HepG2 (cell line): ENCODE measurements around the gene TNS1. TPM values are rescaled to one million over a fixed set of nuclear protein-coding genes. Genes with fewer than 3 reads are reported as not detected.

Experiments
- CREBL2 ChIP-seq: sonication (generic); formaldehyde crosslinking; IDR thresholded peaks from 2 replicates; pipeline ENCODE4 v1.8.1; 2023; ENCODE audit warnings: missing genetic modification reagents, mild to moderate bottlenecking, borderline replicate concordance
- DPF2 ChIP-seq: sonication (generic); formaldehyde crosslinking; IDR thresholded peaks from 2 replicates; pipeline ENCODE4 v1.4.0; 2020; ENCODE audit warnings: mild to moderate bottlenecking, low read depth, missing genetic modification reagents, borderline replicate concordance
- HMGA1 ChIP-seq: sonication (generic); formaldehyde crosslinking; conservative IDR thresholded peaks from 2 replicates; pipeline ENCODE4 v1.4.0; 2020; ENCODE audit warnings: missing genetic modification reagents
- KMT2A ChIP-seq: sonication (generic); formaldehyde crosslinking; IDR thresholded peaks from 2 replicates; pipeline ENCODE4 v1.4.0; 2020; ENCODE audit warnings: missing genetic modification reagents
- MXD3 ChIP-seq: IDR thresholded peaks from 2 replicates; pipeline ENCODE4 v1.6.1; 2016; ENCODE audit warnings: mild to moderate bottlenecking, missing biosample characterization, missing genetic modification reagents
- MYC ChIP-seq: sonication (generic); formaldehyde crosslinking; IDR thresholded peaks from 2 replicates; pipeline ENCODE4 v1.9.0; 2021; ENCODE audit warnings: missing genetic modification reagents, borderline replicate concordance
- NR2F1 ChIP-seq, 2 experiments: fragments of 450-650 bp in 1 of 2; formaldehyde crosslinking in 1 of 2; IDR thresholded peaks; 2 replicates each; pipeline versions ENCODE4 v1.5.0 to v1.6.1; 2016 to 2020; ENCODE audit warnings: mild to moderate bottlenecking in 1 of 2, missing compliant biosample characterization in 1 of 2, missing genetic modification reagents in 1 of 2, moderate library complexity in 1 of 2
- RARG ChIP-seq: sonication (generic); formaldehyde crosslinking; IDR thresholded peaks from 2 replicates; pipeline ENCODE4 v1.4.0; 2020; ENCODE audit warnings: low read depth, mild to moderate bottlenecking, missing genetic modification reagents
- SALL1 ChIP-seq: sonication (generic); formaldehyde crosslinking; IDR thresholded peaks from 2 replicates; pipeline ENCODE4 v1.8.0; 2022; ENCODE audit warnings: mild to moderate bottlenecking, missing genetic modification reagents
- TSC22D2 ChIP-seq: sonication (generic); formaldehyde crosslinking; IDR thresholded peaks from 2 replicates; pipeline ENCODE4 v1.5.1; 2020; ENCODE audit warnings: missing genetic modification reagents, mild to moderate bottlenecking, borderline replicate concordance
- ZBTB10 ChIP-seq: sonication (generic); formaldehyde crosslinking; IDR thresholded peaks from 2 replicates; pipeline ENCODE4 v1.4.0; 2020; ENCODE audit warnings: missing genetic modification reagents, borderline replicate concordance
- ZBTB26 ChIP-seq: IDR thresholded peaks from 2 replicates; pipeline ENCODE4 v1.6.1; 2016; ENCODE audit warnings: missing compliant biosample characterization, missing genetic modification reagents, borderline replicate concordance
- ZBTB4 ChIP-seq: sonication (generic); formaldehyde crosslinking; IDR thresholded peaks from 2 replicates; pipeline ENCODE4 v1.4.0; 2020; ENCODE audit warnings: missing genetic modification reagents, mild to moderate bottlenecking, borderline replicate concordance
- ZFP90 ChIP-seq: sonication (generic); formaldehyde crosslinking; IDR thresholded peaks from 2 replicates; pipeline ENCODE4 v1.8.0; 2022; ENCODE audit warnings: missing genetic modification reagents, mild to moderate bottlenecking, inconsistent platforms, borderline replicate concordance
- ZFY ChIP-seq: sonication (generic); formaldehyde crosslinking; IDR thresholded peaks from 2 replicates; pipeline ENCODE4 v1.4.0; 2020; ENCODE audit warnings: missing genetic modification reagents
- ZIK1 ChIP-seq: sonication (generic); formaldehyde crosslinking; IDR thresholded peaks from 2 replicates; pipeline ENCODE4 v1.5.0; 2020; ENCODE audit warnings: mild to moderate bottlenecking, low read depth, missing genetic modification reagents, borderline replicate concordance
- ZNF343 ChIP-seq: sonication (generic); formaldehyde crosslinking; IDR thresholded peaks from 2 replicates; pipeline ENCODE4 v1.4.0; 2020; ENCODE audit warnings: mild to moderate bottlenecking, missing genetic modification reagents
- ZNF503 ChIP-seq: sonication (generic); formaldehyde crosslinking; IDR thresholded peaks from 2 replicates; pipeline ENCODE4 v1.4.0; 2020; ENCODE audit warnings: missing genetic modification reagents
- polyA plus RNA-seq, 8 experiments: library from polyadenylated mRNA; depleted of rRNA in 3 of 8; stranded (reverse) in 7 of 8; unstranded in 1 of 8; fragments of >200 nt; fragmentation: Illumina TruSeq in 4 of 8; extraction: Trizol in 4 of 8; gene quantifications; 2 replicates each; pipeline versions ENCODE4 v1.2.1 to v1.2.3, GENCODE V29; 2011 to 2016; ENCODE audit warnings: low read depth in 4 of 8, missing spikeins in 1 of 8, mixed read lengths in 1 of 8; ENCODE audit not compliant: insufficient read depth in 1 of 8
- total RNA-seq, 5 experiments: library from RNA; depleted of rRNA; stranded (reverse); fragments of >200 nt; fragmentation: Illumina TruSeq; extraction: Trizol; gene quantifications; 2 replicates each; pipeline ENCODE4 v1.2.3, GENCODE V29; 2016; ENCODE audit warnings: low read depth in 1 of 5

TNS1 gene
- total and polyA plus RNA-seq, 2 of the 13 experiments (the other 11 are each of a cell fraction or from before 2014, with no cell fraction given) = 1.9 to 118 TPM

GRCh38 chr2:217792626-217793527 lies 209.9 kb downstream of the TNS1 start (continued):
- no peak for TF ChIP-seq ZNF503 (CRISPR knock-in tag)
- TF ChIP-seq ZBTB26 (CRISPR knock-in tag) = no peak
- no peak for TF ChIP-seq TSC22D2 (CRISPR knock-in tag)
- TF ChIP-seq ZIK1 (CRISPR knock-in tag) = no peak
- no peak for TF ChIP-seq DPF2 (CRISPR knock-in tag)
- peak; percentile 4 for TF ChIP-seq SALL1
- no peak for TF ChIP-seq ZFY (CRISPR knock-in tag)
- no peak for TF ChIP-seq KMT2A (CRISPR knock-in tag)
- no peak for TF ChIP-seq RARG (CRISPR knock-in tag)
- TF ChIP-seq ZBTB4 (CRISPR knock-in tag) = no peak
- TF ChIP-seq MXD3 = no peak
- TF ChIP-seq ZBTB10 = no peak
- TF ChIP-seq ZFP90 = no peak
- 0 out of 4 replicates have a peak, but pooled peaks have one; percentile 22 to 44 for TF ChIP-seq NR2F1 (CRISPR knock-in tag; IDR thresholded peaks at IDR 0.05)
- TF ChIP-seq MYC = 0 out of 2 replicates have a peak, but pooled peaks have one; percentile 34
- no peak for TF ChIP-seq ZNF343 (CRISPR knock-in tag)
- TF ChIP-seq HMGA1 = no peak
- no peak for TF ChIP-seq CREBL2
